Cardiac muscle cell (in vitro differentiated cells and primary cell): ENCODE data around the gene MPHOSPH9. TPM values are rescaled to one million over a fixed set of nuclear protein-coding genes. Genes with fewer than 3 reads are reported as not detected.
A peak's percentile ranks its signal among the peaks of the same experiment; 100 is the strongest.

ENCODE experiments used
- DNase-seq, 2 donors: peaks; one replicate each; pipeline versions ENCODE4 v3.0.0 to v3.0.0-alpha.2; 2010 to 2017; ENCODE audit warnings: low read depth in 1 of 2, low spot score in 1 of 2
- H3K27ac ChIP-seq: fragments of 200-600 bp; sonication (generic); 2 replicates; pipeline ENCODE4 v1.5.1; 2016
- H3K27me3 ChIP-seq: fragments of 200-600 bp; sonication (generic); 2 replicates; pipeline ENCODE4 v1.6.0; 2016; ENCODE audit warnings: control low read depth
- H3K36me3 ChIP-seq: fragments of 200-600 bp; sonication (generic); 2 replicates; pipeline ENCODE4 v1.5.1; 2016; ENCODE audit warnings: control low read depth
- H3K4me1 ChIP-seq: fragments of 200-600 bp; sonication (generic); 2 replicates; pipeline ENCODE4 v1.8.1; 2017; ENCODE audit warnings: low read depth, mild to moderate bottlenecking, mixed run types
- H3K4me3 ChIP-seq: fragments of 200-600 bp; sonication (generic); 2 replicates; pipeline ENCODE4 v1.5.1; 2016; ENCODE audit warnings: mild to moderate bottlenecking
- H3K9me3 ChIP-seq: fragments of 200-600 bp; sonication (generic); 2 replicates; pipeline ENCODE4 v1.5.1; 2017; ENCODE audit warnings: low read depth, mild to moderate bottlenecking, control low read depth
- CTCF ChIP-seq: IDR thresholded peaks from 2 replicates; pipeline ENCODE4 v1.5.1; 2012; ENCODE audit warnings: low read depth, mild to moderate bottlenecking, low read length
- polyA plus RNA-seq: library from polyadenylated mRNA; unstranded; fragments of >200 nt; fragmentation: Nextera tagmentation; extraction: Ambion mirVana; gene quantifications from 2 replicates; pipeline ENCODE4 v1.2.1, GENCODE V29; 2016
- total RNA-seq: library from RNA; depleted of rRNA; stranded (reverse); fragments of >200 nt; gene quantifications from 2 replicates; pipeline ENCODE4 v1.2.3, GENCODE V29; 2016

MPHOSPH9 gene
- total and polyA plus RNA-seq, 2 experiments from 2014 or later, result 18.1 to 90.9 TPM

- no peak for DNase-seq
- Histone ChIP-seq H3K27me3 (peaks cover 3% of the 10 kb centered on the region), H3K27ac (no peak overlapping the region), H3K36me3 (peaks cover 12% of the 10 kb centered on the region), H3K4me3 (no peak overlapping the region), H3K9me3 (no peaks in the 10 kb centered on the region), H3K4me1 (peaks cover 14% of the 10 kb centered on the region)
- no peak for TF ChIP-seq CTCF
Observed at GRCh38 chr12:123152833-123153232, 80.1 kb downstream of the MPHOSPH9 start.

- no peaks in the 10 kb centered on the region for H3K9me3 ChIP-seq
- H3K27me3 ChIP-seq, result peaks cover 3% of the 10 kb centered on the region
- H3K4me1 ChIP-seq, result peaks cover 14% of the 10 kb centered on the region
- H3K36me3 ChIP-seq, result peaks cover 7% of the 10 kb centered on the region
- no peak for TF ChIP-seq CTCF
- H3K4me3 ChIP-seq, result peak overlapping the region; percentile 98
- DNase-seq, result peak in 1 of 2 donors; percentile 47
- peak overlapping the region; percentile 63 for H3K27ac ChIP-seq
Observed at GRCh38 chr12:123151457-123152454, 81.2 kb downstream of the MPHOSPH9 start.

- no peaks in the 10 kb centered on the region for H3K9me3 ChIP-seq
- peak; percentile 76 to 91 for DNase-seq
- peaks cover 3% of the 10 kb centered on the region for H3K27me3 ChIP-seq
- H3K27ac ChIP-seq, result peak within 1 kb of the TSS; percentile 63
- H3K36me3 ChIP-seq, result peaks cover 3% of the 10 kb centered on the region
- TF ChIP-seq CTCF, result no peak
- H3K4me3 ChIP-seq, result peak within 1 kb of the TSS; percentile 98
- H3K4me1 ChIP-seq, result peaks cover 14% of the 10 kb centered on the region
Observed at GRCh38 chr12:123150744-123151456, 82.0 kb downstream of the MPHOSPH9 start, which contains the start of gene PITPNM2. TSS of gene PITPNM2 (minus strand) at chr12:123151090. CDS start at chr12:123034590, 116,500 bp downstream.

GRCh38 chr12:123150275-123150743 lies 82.6 kb downstream of the MPHOSPH9 start:
- H3K27ac ChIP-seq, result no peak overlapping the region

More at GRCh38 chr12:123150275-123150743, 82.6 kb downstream of the MPHOSPH9 start:
- Histone ChIP-seq H3K4me3 (peak overlapping the region; percentile 71), H3K36me3 (no peaks in the 10 kb centered on the region), H3K9me3 (no peaks in the 10 kb centered on the region), H3K27me3 (peaks cover 3% of the 10 kb centered on the region), H3K4me1 (peaks cover 19% of the 10 kb centered on the region)
- DNase-seq, result no peak
- no peak for TF ChIP-seq CTCF
